Measurements from ENCODE around the gene APCDD1L.

Gene APCDD1L

DNA sequence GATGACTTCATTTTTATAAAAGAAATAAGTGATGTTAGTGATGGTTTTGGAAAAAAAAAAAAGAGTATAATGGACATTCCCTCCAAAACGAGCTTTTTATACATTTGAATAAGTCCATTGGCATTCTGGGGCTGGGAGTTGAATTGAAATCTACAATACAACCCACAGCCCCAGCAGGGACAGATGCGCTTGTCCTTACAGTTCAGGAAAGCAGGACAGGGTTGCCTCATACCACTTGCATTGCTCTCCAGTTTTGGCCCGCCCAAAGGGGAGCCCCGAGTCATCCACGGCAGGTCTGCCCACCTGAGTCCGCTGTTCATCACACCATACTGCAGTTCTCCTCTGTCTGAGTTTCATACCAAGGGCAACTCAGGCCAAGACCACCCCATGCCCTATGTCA is 80.0 kb downstream of the APCDD1L start:
- no peak for TF ChIP-seq ZFX (IDR thresholded peaks at IDR 0.05; ENCODE audit: borderline replicate concordance)
- TF ChIP-seq, protein P1, sequence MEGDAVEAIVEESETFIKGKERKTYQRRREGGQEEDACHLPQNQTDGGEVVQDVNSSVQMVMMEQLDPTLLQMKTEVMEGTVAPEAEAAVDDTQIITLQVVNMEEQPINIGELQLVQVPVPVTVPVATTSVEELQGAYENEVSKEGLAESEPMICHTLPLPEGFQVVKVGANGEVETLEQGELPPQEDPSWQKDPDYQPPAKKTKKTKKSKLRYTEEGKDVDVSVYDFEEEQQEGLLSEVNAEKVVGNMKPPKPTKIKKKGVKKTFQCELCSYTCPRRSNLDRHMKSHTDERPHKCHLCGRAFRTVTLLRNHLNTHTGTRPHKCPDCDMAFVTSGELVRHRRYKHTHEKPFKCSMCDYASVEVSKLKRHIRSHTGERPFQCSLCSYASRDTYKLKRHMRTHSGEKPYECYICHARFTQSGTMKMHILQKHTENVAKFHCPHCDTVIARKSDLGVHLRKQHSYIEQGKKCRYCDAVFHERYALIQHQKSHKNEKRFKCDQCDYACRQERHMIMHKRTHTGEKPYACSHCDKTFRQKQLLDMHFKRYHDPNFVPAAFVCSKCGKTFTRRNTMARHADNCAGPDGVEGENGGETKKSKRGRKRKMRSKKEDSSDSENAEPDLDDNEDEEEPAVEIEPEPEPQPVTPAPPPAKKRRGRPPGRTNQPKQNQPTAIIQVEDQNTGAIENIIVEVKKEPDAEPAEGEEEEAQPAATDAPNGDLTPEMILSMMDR (IDR thresholded peaks at IDR 0.05): no peak
- no peak overlapping the region for H3K27ac ChIP-seq

DNA sequence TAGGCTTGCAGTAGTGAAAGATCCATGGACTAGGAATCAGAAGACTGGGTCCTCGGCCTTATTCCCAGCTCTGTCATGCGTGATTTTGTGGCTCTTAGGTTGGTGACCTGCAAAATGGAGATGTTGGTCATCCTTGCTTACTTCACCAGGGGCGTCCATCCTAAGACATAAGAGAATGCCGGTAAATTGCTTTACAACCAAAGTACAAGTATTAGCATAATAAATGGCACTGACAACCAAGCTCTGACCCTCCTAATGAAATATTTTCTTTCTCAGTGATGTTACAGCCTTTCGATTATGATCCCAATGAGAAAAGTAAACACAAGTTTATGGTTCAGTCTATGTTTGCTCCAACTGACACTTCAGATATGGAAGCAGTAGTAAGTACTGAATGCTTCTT is 80.9 kb downstream of the APCDD1L start:
- no peak overlapping the region for H3K27ac ChIP-seq
- TF ChIP-seq ZFX (IDR thresholded peaks at IDR 0.05; ENCODE audit: borderline replicate concordance): no peak
- TF ChIP-seq, protein P1 (IDR thresholded peaks at IDR 0.05): no peak

DNA sequence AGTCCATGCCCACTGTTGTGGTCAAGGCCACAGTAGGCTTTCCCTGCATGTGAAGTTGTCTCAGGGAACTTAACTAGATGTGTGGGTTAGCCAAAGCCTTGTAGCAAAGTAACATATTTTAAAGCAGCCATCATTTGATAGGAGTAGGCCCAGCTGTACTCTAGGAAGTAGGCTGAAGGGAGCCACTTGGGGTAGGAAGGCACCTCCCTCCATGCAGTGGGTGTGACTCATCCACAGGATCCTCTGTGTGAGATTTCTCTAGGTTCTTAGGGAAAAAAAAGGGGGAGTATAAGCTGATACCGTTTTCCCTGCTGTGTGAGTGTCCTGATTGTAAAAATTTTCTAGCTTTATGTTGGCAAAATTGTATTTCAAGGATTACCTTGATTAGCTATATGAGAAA is 81.4 kb downstream of the APCDD1L start:
- TF ChIP-seq ZFX (IDR thresholded peaks at IDR 0.05; ENCODE audit: borderline replicate concordance): no peak
- H3K27ac ChIP-seq: no peak overlapping the region

DNA sequence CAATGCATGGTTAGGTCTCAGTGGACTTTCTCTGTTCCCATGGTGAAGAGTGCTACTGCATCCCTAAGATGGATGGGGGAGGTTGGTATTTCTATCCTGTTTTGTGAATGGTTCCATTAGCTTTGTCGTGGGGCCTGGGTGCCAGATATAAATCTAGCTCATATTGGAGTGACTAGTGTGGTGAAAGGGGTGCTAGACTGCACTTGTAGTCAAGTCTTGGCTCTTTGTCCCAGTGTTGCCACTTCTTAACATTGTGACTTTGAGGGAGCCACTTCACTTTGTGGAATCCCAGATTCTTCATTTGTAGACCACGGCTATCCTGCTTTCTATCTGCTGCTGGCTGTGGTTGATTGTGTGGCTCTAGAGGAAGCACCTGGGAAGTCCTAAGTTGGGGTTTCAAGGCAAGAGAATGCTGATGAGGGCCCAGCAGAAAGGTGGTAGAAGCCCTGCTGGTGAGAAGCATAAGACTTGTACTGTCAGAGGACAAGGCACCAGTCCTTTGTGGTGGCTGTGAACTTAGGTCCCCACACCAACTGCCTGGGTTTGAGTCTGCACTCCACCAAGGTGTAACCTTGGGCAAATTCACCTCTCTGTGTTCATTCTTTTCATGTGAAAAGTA is 82.1 kb downstream of the APCDD1L start:
- no peak overlapping the region for H3K27ac ChIP-seq

DNA sequence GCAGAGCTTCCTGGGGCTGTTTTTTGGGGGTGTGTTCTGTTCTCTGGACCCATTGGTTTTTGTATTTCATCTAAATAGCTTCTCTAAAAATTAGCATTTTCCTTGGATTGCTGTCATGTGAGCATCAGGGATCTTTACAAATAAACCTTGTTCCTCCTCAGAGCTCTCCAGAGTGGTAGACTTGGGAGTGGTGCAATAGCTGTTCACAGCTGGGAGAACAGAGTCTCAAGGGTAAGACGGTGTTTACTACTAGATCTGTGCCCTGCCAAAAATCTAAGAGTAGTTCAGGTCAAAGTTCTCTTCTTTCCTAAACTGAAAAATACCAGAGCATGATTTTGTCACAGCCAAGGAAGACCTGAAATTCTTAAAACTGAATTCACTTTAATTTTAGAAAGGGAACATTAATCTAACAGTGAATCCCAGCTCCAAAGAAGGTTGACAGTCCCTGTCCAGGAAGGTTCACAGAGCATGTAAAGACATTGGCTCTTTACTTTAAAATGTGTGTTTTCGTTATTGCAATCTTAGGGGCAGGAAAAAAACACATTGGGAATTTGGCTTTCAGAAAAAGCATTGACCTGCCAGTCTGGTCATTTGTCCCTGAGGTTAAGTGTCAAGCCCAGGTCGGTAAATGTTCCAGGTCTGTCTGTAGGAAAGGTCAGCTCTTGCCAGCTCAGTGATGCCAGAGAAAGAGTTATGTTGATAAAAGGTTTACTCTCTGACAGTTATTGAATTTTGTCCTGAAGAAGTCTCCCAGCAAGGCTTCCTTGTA is 82.8 kb downstream of the APCDD1L start:
- TF ChIP-seq ZFX (IDR thresholded peaks at IDR 0.05; ENCODE audit: borderline replicate concordance): no peak
- TF ChIP-seq, protein P1 (IDR thresholded peaks at IDR 0.05): no peak

More for the DNA sequence above, 82.1 kb downstream of the APCDD1L start:
- TF ChIP-seq ZFX (IDR thresholded peaks at IDR 0.05; ENCODE audit: borderline replicate concordance): no peak
- TF ChIP-seq, protein P1 (IDR thresholded peaks at IDR 0.05): no peak

DNA sequence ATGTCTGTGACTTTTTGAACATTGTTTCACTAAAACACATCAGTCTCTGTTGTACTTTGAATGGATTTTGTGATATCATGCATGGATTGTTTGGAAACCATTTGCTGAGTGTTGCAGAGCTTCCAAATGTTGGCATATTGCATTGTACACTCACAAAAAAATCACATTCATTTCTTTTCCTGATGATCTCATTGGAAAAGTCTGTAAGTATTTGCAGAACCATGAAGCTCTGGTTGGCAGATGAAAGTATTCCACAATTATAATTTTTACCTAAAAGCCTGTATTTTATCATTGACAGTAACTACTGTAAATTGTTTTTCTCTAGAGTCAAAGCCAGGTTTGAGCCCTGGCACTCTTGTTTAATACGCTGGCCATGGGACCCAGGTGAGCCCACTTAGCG is 84.1 kb downstream of the APCDD1L start:
- no peak for TF ChIP-seq ZFX (IDR thresholded peaks at IDR 0.05; ENCODE audit: borderline replicate concordance)
- TF ChIP-seq, protein P1 (IDR thresholded peaks at IDR 0.05): no peak
- no peak overlapping the region for H3K27ac ChIP-seq

More for the DNA sequence above, 82.8 kb downstream of the APCDD1L start:
- no peak overlapping the region for H3K27ac ChIP-seq

DNA sequence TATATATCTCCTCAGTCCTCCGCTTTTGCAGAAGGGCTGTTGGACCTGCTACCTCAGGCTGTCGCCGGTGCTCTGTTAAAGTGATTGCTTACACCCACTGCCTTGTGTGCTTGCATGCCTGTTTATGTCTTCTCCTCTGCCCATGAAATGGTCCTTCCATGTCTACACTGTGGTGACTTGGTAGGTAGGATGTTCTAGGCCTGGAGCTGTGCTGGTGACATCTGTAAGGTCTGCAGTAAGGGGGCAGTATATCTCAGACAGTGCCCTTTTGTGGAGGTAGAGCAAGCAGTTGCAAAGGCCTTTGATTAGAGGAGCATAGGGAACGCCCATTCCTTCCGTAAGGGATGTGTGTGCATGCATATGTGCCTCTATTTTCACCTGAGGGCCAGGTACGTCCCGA is 85.9 kb downstream of the APCDD1L start:
- H3K27ac ChIP-seq: no peak overlapping the region
- TF ChIP-seq, protein P1 (IDR thresholded peaks at IDR 0.05): no peak
- TF ChIP-seq ZFX (IDR thresholded peaks at IDR 0.05; ENCODE audit: borderline replicate concordance): no peak

All from 22Rv1 (cell line).